Medulla oblongata (tissue), 1 donor: Measurements from ENCODE around the gene MTA3.

Source experiments
- DNase-seq: peaks from one replicate; pipeline ENCODE4 v3.0.0-alpha.2; 2015; ENCODE audit errors: extremely low spot score

Gene MTA3

GRCh38 chr2:42762155-42762554, 193.7 kb downstream of the MTA3 start:
- no peak for DNase-seq

DNA sequence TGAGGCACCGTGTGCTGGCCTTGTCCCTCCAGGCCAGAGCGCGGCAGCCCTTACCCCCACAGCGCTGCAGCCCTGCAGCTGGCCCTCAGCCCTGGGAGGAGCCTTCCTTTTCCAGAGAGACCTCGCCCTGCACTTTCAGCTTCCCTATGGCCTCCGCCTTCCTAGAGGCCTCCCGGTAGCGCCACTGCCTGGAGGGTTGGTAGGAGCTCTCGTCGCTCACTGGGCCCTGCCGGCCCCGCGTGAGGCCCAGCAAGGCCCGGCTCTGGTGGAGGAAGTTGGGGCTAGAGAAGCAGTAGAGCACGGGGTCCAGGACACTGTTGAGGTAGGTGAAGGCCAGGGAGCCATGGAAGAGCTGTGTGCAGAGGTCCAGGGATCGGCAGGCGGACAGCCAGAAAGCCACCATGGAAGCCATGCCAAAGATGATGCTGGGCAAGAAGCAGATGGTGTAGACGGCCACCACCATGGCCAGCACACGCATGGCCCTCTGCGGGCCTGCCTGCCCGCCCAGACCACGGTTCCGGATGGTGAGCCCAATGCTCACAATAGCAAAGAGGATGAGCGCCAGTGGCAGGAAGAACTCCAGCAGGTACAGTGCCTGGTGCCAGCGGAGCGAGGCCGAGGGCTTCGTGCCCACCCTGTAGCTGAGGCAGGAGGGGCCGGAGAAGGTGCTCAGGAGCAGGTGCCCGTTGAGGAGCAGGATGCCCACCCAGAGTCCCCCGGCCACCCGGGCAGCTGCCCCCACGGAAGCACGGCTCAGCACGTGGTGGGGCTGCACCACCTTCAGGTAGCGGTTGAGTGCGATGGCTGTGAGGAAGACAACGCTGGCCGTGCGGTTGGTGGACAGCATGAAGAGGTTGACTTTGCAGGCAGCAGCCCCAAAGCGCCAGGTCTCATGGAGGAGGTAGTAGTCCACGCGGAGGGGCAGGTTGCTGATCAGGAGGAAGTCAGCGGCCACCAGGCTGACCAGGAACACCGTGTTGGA, 194.7 kb downstream of the MTA3 start:
- DNase-seq, result no peak

DNA sequence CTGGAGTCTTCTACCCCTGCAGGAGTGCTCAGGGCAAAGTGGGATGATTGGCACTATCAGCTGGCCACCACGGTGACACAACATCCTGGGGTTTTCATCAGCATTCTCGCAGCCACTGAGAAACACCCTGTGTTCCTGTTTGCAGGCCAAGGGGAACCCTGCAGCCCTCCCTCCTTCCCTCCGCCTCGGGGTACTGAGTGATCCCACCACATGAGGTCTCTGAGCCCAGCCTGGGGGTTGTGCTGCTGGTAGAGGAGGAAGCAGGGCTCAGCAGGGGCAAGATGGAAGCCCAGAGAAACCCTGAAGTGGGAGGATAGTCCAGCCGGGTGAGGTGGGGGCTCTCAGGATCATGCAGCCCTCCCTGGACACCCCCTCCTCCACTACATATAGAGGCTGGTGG, 195.7 kb downstream of the MTA3 start, which contains the start of gene OXER1:
Gene OXER1 (minus strand): TSS at position 40 of the 400 bp plus-strand sequence. CDS start 73 bp downstream, outside the sequence.
- DNase-seq, result no peak

GRCh38 chr2:42764901-42765300, 196.5 kb downstream of the MTA3 start:
- no peak for DNase-seq

- DNase-seq, result no peak
These were observed 197.3 kb downstream of the MTA3 start for GRCh38 chr2:42765686-42766085.

- DNase-seq, result no peak
These were observed 198.9 kb downstream of the MTA3 start for GRCh38 chr2:42767080-42767898.

- DNase-seq, result no peak
These were observed 199.7 kb downstream of the MTA3 start for GRCh38 chr2:42767899-42768705.

DNA sequence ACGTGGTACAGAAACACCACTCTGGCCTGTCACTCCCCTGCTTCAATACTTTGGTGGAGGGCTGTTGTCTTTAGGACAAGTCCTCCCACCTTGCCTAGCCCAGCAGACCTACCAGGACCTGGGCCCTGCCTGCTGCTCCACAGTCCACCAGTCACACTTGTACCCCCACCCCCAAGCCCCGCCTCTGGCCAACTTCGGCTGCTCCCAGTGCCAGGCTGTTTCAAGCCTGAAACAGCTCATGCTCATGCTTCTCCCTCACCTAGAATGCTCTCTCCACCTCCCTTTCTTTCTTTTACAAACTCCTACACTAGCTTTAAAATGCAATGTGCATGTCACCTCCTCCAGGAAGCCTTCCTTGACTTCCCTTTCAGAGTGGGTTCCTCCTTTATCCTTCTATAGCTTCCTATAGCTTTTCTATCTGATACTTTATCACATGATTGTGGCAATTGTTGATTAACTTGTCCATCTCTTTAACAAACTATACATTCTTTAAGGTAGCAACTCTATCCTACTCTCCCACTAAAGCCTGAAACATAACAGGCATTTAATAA, 200.3 kb downstream of the MTA3 start:
- no peak for DNase-seq

- DNase-seq, result no peak
These were observed 201.3 kb downstream of the MTA3 start for GRCh38 chr2:42769583-42770287.

GRCh38 chr2:42770288-42771131, 202.1 kb downstream of the MTA3 start:
- DNase-seq, result peak; percentile 79

DNA sequence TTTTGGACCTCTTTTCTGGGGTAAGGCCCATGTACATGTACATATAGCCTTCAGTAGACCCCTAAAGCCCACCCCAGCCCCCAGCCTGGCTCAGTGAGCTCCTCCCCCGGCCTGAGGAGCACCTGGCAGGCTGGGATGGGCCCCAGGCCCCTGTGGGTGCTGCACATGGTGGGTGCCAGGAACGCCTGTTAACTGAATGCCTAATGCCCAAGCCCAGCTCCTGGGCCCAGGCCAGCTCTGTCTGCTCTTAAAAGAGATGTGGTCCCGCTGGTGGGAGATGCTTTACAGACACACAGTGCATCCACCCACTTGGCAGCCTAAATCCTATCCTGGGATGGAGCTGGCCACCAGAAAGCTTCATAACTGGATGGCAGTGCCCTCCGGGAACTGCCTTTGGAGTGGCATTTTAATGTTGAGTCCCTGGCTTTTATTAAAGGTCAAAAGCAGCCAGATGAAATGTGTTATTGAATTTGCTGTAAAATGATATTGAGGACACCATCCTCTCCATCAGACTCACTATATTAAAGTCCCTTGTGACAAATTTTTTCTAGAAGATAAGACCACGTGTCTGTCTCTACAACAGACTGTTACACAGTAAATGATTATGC, 203.2 kb downstream of the MTA3 start:
- no peak for DNase-seq

DNA sequence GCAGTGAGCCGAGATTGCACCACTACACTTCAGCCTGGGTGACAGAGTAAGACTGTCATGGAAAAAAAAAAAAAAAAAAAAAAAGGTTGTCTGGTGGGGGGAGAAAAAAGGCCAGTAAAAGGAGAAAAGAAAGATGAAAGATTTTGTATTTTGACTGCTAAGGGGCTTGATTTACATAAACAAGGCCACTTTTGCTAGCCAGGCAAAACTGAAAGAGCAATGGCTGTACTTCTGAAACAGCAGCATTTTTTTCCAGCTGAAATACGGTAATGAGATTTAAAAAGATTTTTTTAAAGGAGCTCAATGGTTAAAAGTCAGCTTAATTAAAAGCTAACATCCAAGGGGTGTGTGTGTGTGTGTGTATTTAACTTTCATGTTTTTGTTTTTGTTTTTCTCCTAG, 206.8 kb downstream of the MTA3 start:
- no peak for DNase-seq

GRCh38 chr2:42775810-42776209, 207.4 kb downstream of the MTA3 start:
- no peak for DNase-seq

DNA sequence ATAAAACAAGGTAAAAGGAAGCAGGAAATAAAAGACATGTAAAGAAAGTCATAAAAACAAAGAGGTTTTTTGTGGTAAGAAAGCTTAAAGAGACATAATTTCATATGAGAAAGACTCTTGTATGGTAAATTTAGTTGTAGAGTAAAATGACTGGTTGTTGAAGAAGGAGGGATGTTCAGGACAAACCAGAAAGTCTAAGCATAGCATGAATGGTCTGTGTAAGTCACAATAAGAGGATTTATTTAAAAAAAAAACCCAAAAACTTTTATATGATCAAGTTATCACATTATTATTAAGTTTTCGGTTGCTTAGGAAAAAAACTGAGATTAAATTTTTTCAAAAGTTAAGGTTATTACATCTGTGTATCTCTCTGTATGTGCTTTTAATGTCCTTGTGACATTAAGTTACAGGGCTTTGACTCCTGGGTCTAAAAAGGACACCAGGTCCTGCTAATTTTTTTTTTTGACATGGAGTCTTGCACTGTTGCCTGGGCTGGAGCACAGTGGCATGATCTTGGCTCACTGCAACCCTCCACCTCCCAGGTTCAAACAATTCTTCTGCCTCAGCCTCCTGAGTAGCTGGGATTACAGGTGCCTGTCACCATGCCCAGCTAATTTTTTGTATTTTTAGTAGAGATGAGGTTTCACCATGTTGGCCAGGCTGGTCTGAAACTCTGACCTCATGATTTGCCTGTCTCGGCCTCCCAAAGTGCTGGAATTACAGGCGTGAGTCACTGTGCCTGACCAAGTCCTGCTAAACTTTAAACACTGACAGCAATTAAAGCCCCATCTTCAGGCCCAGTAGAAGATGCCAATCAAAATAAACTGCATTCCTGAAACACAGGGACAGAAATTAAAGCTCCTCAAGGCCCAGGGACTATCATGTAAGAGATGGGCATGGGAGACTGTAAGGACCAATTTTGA, 209.7 kb downstream of the MTA3 start:
- no peak for DNase-seq

DNA sequence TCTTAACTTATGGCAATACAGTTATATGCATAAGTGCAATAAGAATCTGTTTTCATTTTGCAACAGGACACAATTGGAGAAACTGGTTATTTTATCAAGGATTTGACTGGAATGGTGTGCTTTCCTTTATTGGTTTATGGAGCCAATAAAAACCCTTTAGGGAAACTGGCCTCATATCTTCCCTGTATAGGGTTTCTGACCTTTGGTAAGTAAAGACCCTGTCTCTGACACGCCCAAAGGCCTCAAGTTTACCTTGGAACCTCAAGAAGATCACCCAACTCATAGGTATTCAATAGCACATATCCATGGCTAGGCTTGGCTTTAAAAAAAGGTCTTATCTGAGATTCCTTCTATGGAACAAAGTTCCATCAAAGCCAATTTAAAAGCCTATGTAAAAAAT, 212.7 kb downstream of the MTA3 start:
- DNase-seq, result no peak

DNA sequence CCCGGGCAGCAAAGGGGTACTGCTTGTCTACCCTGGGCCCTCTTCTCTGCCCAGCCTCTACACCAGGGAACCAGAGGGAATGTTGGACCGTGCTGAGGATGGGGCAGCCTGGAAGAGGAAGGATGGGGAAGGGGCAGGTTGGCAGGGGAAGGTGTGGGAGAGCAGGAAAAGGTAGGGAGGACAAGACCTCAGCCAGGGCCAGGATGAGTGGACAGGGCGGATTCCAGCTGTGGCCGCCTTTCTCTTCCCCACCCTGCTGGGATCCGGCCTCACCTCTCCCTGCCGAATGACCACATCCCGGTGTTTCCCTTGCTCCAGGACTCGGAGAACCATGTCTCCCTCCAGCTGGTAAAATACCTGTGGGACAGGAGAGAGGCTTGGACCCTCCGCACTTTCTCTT, 215.1 kb downstream of the MTA3 start:
- no peak for DNase-seq

DNA sequence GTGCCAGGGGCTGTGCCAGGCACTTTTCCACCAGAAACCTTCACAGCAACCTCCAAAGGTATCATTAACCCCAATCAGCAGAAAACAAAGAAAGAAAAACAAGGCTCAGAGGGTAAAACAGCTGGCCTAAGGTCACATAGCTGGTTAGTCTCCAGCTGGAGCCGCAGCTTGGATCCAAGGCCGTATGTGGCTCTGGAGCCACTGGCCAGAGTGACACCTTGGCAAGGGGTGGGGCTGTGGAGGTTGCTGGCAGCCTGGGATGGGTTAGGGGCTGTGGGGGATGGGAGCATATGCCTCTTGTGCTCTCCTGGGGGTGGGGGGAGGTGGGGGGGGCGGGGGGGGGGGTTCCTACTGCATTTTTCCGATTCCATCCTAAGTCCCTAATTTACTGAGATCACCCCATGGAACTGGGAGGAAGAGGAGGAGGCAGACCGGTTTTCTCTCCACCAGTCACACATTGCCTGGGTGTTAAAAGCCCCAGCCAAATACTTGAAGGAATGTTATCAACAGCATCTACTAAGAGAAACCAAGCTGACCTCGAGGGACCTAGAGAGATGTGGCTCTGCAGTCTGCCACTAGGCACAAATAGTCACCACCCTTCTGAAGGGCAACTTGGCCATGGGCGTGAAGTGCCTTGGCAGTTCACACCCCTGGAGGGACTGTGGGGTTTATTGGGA, 215.9 kb downstream of the MTA3 start:
- no peak for DNase-seq
